CD4-positive, alpha-beta T cell treated with Interleukin-10 for 1 hour (primary cell): Measurements from ENCODE around the gene DUOXA2.
"Not testable (repeated sequence)": the region's sequence is repeated elsewhere in the genome, so short reads cannot be mapped to it uniquely, and the experiment has no call there.

Experiments
- DNase-seq: peaks from one replicate; pipeline ENCODE4 v3.0.0-alpha.2; 2020

Gene DUOXA2

GRCh38 chr15:45097466-45097865 lies 16.7 kb upstream of the DUOXA2 start:
- no peak for DNase-seq

DNA sequence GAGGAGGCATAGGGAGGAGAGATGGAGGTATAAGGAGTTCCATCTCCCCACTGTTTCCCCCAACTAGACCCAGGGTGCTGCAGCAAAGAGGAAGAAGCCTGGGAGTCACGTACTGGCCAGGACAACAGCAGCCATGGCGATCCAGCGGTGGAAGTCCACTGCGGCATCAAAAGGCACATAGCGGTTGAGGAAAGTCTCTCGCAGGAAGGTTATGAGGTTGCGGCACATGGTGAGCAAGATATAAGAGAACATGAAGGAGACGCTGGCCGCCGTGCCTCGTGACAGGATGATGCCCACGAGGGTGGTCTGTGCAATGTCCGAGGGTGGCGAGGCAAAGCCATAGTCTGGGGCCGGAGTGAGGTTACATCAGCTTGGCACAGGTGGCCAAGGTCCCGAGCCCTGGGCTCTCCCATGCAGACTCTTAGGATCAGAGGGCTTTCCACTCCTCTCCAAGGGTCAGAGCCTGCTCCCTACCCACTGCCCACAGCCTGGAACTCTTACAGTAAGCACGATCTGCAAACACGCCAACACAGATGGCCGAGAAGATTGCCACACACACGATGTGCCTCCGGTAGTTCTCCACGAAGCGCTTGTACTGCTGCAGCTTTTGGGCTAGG lies 14.5 kb upstream of the DUOXA2 start:
- no peak for DNase-seq

DNA sequence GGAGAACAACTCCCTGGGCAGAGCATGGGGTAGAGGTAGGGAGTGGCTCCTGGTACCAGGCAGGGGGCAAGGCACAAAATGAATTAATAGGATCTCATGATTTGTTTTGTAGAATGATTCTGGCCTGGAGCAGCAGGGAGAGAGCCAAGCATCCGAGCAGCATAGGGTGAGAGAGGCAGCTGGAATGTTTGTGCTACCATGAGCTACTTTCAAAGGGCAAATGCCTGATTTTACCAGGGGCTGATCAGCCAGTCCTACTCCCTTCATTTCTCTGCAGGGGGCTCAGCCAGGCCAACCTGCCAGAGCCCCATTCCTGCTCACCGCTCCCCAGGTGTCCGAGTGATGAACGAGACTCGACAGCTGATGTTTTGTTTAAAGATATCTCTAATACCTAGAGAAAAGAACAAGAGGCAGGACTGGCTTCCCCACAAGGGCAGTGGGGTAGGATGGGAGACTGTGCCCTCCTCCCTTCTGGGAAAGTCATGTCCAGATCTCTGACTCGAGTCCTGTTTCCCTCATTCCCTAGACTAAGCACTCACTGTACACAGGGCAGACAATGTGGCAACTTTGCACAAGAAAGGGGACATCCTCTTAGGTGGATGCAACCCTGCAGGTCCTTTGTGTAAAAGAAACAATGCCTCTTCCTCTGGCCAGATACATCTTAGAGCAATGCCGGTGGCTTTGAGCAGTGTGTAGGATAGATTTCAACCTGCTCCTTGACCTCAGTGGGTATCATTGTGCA lies 13.1 kb upstream of the DUOXA2 start:
- no peak for DNase-seq

DNA sequence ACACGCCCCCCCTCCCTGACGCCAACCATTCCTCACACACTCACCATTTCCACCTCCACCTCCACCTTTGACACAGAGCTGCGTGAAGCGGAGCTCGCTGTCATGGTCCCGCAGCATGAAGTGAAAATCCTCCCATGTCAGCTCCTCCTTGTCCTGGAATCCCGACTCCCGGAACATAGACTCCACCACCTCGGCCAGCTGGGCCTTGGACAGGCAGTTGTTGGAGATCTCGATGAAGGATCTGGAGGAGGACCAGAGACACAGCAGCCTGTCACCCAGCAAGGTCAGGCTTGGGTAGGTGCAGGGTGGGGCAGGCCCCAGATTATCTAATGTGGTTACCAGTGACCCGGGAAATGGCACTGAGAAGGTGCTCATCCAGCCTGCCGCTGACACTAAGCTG lies 12.4 kb upstream of the DUOXA2 start:
- DNase-seq, result no peak

GRCh38 chr15:45102226-45102625 lies 11.9 kb upstream of the DUOXA2 start:
- no peak for DNase-seq

- DNase-seq, result not testable (repeated sequence)
These were observed 10.0 kb upstream of the DUOXA2 start for GRCh38 chr15:45104170-45104569.

- DNase-seq, result no peak
These were observed 8.5 kb upstream of the DUOXA2 start for GRCh38 chr15:45105586-45105985.

DNA sequence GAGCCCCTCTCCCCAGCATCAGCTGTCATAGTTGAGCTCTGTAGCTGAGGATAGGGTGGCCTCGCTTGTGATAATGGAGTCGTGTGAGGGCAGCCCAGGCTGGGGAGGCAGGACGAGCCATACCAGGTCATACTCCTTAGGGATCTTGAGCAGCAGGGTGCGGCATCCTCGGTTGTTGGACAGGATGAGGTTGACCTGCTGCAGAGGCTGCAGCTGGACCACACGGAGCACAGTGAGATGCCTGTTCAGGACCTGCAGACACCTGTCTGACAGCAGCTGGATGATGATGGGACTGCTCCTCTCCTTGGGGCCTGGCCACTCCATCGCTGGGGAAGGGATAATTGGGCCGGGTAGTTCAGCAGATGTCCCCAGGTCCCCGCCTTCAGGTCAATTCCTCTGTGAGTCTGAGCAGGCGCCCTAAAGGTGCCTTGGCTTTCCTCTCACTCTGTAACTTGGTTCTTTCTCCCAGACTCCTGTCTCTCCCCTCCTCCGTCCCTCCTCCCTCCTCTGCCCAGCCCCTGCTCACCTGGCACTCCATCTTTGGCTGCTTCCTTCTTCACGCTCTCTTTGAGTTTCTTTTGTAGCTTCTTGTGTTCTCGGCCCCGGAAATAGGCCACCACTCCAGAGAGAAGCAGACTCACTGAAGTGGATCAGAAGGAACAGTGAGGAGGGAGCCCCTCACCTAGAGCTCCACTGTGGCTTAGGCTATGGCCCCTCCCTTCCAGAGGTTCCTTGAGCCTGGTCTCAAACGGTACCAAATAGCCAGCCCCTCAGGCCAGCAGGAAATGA lies 7.9 kb upstream of the DUOXA2 start:
- no peak for DNase-seq

DNA sequence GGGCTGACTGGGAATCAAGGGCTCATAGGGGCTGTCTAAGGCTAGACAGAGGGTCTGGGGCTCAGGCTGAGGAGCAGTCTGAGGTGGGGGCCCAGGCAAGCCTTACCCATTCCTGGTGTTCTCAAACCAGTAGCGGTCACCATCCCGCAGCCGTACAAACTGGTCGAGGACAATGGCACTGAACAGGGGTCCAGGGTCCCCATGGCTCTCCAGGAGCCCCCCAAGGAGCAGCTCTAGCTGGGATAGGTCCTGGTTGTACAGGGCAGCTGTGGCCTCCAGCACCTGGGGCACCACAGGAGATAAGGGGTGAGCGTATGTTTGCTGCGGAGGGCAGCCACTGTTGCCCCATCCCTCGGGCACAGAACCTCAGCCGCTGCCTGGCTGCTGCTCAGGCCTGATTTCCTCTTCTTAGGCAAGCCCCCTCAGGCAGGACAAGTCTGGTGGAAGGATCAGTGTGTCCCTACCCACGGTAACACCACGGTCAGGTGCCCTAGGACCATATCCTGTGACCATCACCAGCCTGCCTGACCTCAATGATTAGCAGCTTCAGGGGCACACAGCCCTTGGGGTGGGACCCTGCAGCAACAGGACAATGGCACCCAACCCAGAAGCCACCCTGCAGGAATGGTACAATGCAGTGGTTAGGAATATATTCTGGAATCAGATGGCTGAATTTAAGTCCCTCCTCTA lies 6.0 kb upstream of the DUOXA2 start:
- no peak for DNase-seq

GRCh38 chr15:45110256-45110820 lies 3.8 kb upstream of the DUOXA2 start:
- no peak for DNase-seq

GRCh38 chr15:45111390-45112142 lies 2.6 kb upstream of the DUOXA2 start:
- DNase-seq, result no peak

DNA sequence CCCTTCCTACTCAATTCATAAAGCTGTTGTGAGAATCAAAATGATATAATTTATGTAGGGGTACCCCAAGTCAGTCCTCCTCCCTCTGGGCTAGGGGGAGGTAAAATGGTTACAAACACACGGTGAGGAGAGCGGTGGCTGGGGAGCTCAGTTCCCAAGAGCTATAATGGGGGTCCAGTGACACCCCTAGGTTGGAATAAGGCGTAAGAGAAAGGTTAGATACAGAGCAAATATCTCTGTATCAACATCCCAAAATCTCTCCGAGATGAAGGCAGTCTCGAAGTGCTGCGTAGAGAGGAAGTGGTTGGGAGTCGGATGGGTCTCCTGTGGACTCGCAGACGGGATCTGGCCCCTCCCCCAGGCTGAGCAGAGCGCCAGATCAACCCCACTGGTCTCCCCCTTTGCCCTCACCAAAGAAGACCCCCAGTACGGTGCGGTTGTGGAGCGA lies 2.0 kb upstream of the DUOXA2 start:
- DNase-seq, result no peak

GRCh38 chr15:45112591-45113379 lies 1.3 kb upstream of the DUOXA2 start:
- DNase-seq, result no peak

DNA sequence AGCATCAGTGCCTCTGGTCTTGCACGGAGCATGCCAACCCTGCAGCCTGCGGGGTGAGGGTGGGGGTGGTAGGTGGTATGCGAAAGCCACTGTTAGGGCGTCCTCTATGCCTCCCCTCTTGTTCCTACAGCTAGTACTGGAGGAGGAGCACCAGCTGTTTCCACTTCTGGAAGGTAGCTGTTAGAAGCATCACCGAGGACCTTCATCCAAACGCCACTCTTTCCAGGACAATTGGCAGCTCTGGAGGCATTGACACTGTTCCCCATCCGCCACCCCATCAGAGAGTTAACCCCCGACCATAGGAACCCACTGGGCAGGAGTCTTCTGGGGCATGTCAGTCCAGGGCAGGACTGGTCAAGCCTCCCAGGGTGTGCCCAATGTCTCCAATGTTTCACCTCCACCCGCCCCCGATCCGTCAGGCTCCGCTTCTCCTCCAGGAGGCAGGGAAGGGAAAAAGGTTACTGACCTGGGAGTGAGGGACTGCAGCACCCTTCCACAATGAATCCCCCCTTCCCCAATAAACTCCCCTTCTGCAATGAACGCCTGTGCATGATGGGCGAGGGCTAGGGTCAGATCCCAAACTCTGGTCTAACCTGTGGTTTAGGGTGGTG lies 641 bp upstream of the DUOXA2 start:
- DNase-seq, result no peak

DNA sequence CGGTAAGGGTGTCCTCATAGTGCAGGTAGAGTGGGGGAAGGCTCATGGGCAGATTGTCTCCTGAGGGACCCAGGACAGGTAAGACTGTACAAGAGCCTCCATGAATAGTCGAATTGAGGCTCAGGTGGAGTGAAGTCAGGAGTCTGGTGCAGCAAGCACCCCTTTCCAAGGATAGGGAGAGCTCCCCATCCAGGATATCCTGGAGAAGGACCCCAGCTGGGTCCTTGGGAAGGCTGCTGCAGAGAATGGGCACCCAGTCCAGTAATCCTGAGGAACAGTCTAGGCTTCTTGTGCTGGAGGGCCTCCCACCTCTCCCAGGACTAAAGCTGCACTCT lies 592 bp downstream of the DUOXA2 start:
- no peak for DNase-seq

- no peak for DNase-seq
These were observed 1.2 kb downstream of the DUOXA2 start for GRCh38 chr15:45115312-45115820.

GRCh38 chr15:45116006-45116481 lies 1.9 kb downstream of the DUOXA2 start:
- no peak for DNase-seq

GRCh38 chr15:45116482-45117307 lies 2.6 kb downstream of the DUOXA2 start:
- DNase-seq, result no peak

DNA sequence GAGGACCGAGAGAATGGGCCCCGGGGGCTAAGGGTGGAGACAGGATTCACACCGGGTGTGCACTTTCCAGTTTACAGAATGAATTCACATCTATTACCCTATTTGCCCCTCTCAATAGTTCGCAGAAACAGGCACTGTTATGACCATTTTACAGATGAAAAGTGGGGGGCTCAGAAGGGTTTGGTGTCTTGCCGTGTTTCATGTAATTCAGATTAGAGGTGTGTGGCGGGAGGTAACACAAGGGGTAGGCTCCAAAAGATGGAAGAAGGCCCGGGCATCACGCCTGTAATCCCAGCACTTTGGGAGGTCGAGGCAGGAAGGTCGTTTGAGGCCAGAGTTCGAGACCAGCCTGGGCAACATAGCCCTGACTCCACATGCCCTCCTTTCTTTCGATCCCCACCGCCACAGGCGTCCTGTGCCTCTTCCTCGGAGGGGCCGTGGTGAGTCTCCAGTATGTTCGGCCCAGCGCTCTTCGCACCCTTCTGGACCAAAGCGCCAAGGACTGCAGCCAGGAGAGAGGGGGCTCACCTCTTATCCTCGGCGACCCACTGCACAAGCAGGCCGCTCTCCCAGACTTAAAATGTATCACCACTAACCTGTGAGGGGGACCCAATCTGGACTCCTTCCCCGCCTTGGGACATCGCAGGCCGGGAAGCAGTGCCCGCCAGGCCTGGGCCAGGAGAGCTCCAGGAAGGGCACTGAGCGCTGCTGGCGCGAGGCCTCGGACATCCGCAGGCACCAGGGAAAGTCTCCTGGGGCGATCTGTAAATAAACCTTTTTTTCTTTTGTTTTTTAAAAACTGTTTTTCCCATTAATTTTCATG lies 3.4 kb downstream of the DUOXA2 start:
- no peak for DNase-seq
